Astrocyte (in vitro differentiated cells and primary cell): ENCODE data around the gene MALT1. TPM values are rescaled to one million over a fixed set of nuclear protein-coding genes. Genes with fewer than 3 reads are reported as not detected.
A peak's percentile ranks its signal among the peaks of the same experiment; 100 is the strongest.

Experiments
- DNase-seq: peaks from one replicate; pipeline ENCODE4 v3.0.0-alpha.2; 2010; ENCODE audit warnings: low read depth
- FAIRE-seq: peaks from 2 replicates; lab custom pipeline; 2011; peaks lifted over from hg19 to GRCh38; lab: Jason Lieb, UNC
- H2AFZ ChIP-seq: 2 replicates; pipeline ENCODE4 v1.6.0; 2012; ENCODE audit warnings: low read depth, low read length, inconsistent platforms
- H3K27ac ChIP-seq: 2 replicates; pipeline ENCODE4 v1.5.1; 2011; ENCODE audit warnings: low read depth, low read length, inconsistent platforms
- H3K27me3 ChIP-seq: 2 replicates; pipeline ENCODE4 v1.6.0; 2011; ENCODE audit warnings: low read length, inconsistent platforms; ENCODE audit not compliant: insufficient read depth
- H3K36me3 ChIP-seq: 2 replicates; pipeline ENCODE4 v1.5.1; 2011; ENCODE audit warnings: low read length, inconsistent platforms; ENCODE audit not compliant: insufficient read depth
- H3K4me1 ChIP-seq: 2 replicates; pipeline ENCODE4 v1.5.1; 2011; ENCODE audit warnings: low read length, inconsistent platforms; ENCODE audit not compliant: insufficient read depth
- H3K4me2 ChIP-seq: 2 replicates; pipeline ENCODE4 v1.6.0; 2012; ENCODE audit warnings: low read length, inconsistent platforms
- H3K4me3 ChIP-seq: 2 replicates; pipeline ENCODE4 v1.5.1; 2011; ENCODE audit warnings: low read depth, mild to moderate bottlenecking, low read length, inconsistent platforms; ENCODE audit not compliant: insufficient read depth
- H3K79me2 ChIP-seq: 2 replicates; pipeline ENCODE4 v1.6.0; 2012; ENCODE audit warnings: mild to moderate bottlenecking, low read length, inconsistent platforms; ENCODE audit not compliant: insufficient read depth
- H3K9ac ChIP-seq: 2 replicates; pipeline ENCODE4 v1.6.0; 2012; ENCODE audit warnings: mild to moderate bottlenecking, low read length, inconsistent platforms
- H3K9me3 ChIP-seq: 2 replicates; pipeline ENCODE4 v1.5.1; 2012; ENCODE audit warnings: low read depth, mild to moderate bottlenecking, low read length, inconsistent platforms; ENCODE audit not compliant: insufficient read depth
- H4K20me1 ChIP-seq: 2 replicates; pipeline ENCODE4 v1.6.0; 2012; ENCODE audit warnings: low read length, inconsistent platforms; ENCODE audit not compliant: insufficient read depth
- H3K27ac Mint-ChIP-seq: one replicate; pipeline ENCODE4 v1.8.0; 2021; ENCODE audit warnings: mild to moderate bottlenecking, mixed read lengths; ENCODE audit not compliant: unreplicated experiment
- H3K27me3 Mint-ChIP-seq: one replicate; pipeline ENCODE4 v1.8.0; 2021; ENCODE audit warnings: low read depth, mixed read lengths; ENCODE audit not compliant: unreplicated experiment
- H3K36me3 Mint-ChIP-seq: one replicate; pipeline ENCODE4 v1.8.0; 2021; ENCODE audit warnings: low read depth, mixed read lengths; ENCODE audit not compliant: unreplicated experiment
- H3K4me1 Mint-ChIP-seq: one replicate; pipeline ENCODE4 v1.8.0; 2021; ENCODE audit warnings: low read depth, mixed read lengths; ENCODE audit not compliant: unreplicated experiment
- H3K4me3 Mint-ChIP-seq: one replicate; pipeline ENCODE4 v1.8.0; 2021; ENCODE audit warnings: mild to moderate bottlenecking, moderate library complexity, mixed read lengths; ENCODE audit not compliant: unreplicated experiment
- H3K9me3 Mint-ChIP-seq: one replicate; pipeline ENCODE4 v1.8.0; 2021; ENCODE audit warnings: mild to moderate bottlenecking, mixed read lengths; ENCODE audit not compliant: unreplicated experiment
- EZH2 ChIP-seq: IDR thresholded peaks from 2 replicates; pipeline ENCODE4 v1.6.1; 2012; ENCODE audit warnings: mild to moderate bottlenecking, low read length, inconsistent platforms; ENCODE audit not compliant: insufficient read depth
- total RNA-seq: library from RNA; stranded (reverse); gene quantifications from 2 replicates; pipeline ENCODE4 v1.2.1, GENCODE V29; 2021
- TF ChIP-seq, protein P1 (sequence below): IDR thresholded peaks from 2 replicates; pipeline ENCODE4 v1.5.1; 2011; ENCODE audit warnings: low read depth, mild to moderate bottlenecking, inconsistent platforms, low read length, moderate library complexity; ENCODE audit not compliant: insufficient read depth

Gene MALT1
- total RNA-seq, 1 donor from 2014 or later: 40.3 TPM

- TF ChIP-seq, protein P1, sequence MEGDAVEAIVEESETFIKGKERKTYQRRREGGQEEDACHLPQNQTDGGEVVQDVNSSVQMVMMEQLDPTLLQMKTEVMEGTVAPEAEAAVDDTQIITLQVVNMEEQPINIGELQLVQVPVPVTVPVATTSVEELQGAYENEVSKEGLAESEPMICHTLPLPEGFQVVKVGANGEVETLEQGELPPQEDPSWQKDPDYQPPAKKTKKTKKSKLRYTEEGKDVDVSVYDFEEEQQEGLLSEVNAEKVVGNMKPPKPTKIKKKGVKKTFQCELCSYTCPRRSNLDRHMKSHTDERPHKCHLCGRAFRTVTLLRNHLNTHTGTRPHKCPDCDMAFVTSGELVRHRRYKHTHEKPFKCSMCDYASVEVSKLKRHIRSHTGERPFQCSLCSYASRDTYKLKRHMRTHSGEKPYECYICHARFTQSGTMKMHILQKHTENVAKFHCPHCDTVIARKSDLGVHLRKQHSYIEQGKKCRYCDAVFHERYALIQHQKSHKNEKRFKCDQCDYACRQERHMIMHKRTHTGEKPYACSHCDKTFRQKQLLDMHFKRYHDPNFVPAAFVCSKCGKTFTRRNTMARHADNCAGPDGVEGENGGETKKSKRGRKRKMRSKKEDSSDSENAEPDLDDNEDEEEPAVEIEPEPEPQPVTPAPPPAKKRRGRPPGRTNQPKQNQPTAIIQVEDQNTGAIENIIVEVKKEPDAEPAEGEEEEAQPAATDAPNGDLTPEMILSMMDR: peak; percentile 80
- TF ChIP-seq EZH2: no peak
- Histone ChIP-seq H3K27me3 (no peaks in the 10 kb centered on the region), H3K27ac (no peak overlapping the region), H3K79me2 (no peaks in the 10 kb centered on the region), H2AFZ (no peak overlapping the region), H3K36me3 (no peaks in the 10 kb centered on the region), H3K4me1 (peaks cover 21% of the 10 kb centered on the region), H3K4me3 (no peak overlapping the region), H3K4me2 (no peak overlapping the region), H4K20me1 (no peaks in the 10 kb centered on the region), H3K9ac (no peak overlapping the region), H3K9me3 (no peaks in the 10 kb centered on the region)
- Mint-ChIP-seq H3K36me3 (no peaks in the 10 kb centered on the region), H3K9me3 (no peaks in the 10 kb centered on the region), H3K27me3 (no peaks in the 10 kb centered on the region), H3K4me1 (peaks cover 22% of the 10 kb centered on the region), H3K27ac (peak overlapping the region; percentile 56), H3K4me3 (no peak overlapping the region)
- DNase-seq: peak; percentile 68
- FAIRE-seq: peak; percentile 98
These were observed 110.4 kb downstream of the MALT1 start for GRCh38 chr18:58781627-58782194.

DNA sequence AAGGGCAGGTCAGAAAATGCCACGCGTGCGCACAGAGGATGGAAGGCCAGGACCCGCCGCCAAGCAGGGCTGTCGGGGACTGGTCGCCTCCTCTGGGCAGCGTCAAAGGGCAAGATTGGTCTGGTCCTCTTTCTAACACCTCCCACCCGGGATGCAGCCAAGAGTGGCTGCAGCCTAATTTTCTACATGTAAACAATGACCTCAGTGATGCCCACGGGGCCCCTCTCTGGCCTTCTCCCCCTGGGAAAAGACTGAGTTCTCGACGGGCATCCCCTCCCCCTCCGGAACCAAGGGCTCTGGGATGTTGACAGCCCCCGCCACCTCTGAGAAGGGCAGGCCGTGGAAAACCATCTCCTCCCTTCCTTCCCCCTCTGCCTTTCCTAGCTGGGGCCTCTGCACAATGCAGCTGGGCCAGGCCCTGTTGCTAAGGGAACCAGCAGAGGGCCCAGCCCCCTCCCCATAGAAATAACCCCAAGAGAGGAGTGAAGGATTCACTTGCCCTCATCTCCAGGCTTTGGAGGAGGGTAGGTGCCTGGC, 113.4 kb downstream of the MALT1 start:
- peaks cover 32% of the 10 kb centered on the region for H3K4me1 ChIP-seq
- H4K20me1 ChIP-seq: no peaks in the 10 kb centered on the region
- Mint-ChIP-seq H3K4me1 (peaks cover 39% of the 10 kb centered on the region), H3K27me3 (no peaks in the 10 kb centered on the region), H3K4me3 (peak overlapping the region; percentile 63), H3K36me3 (no peaks in the 10 kb centered on the region), H3K27ac (peak overlapping the region; percentile 98), H3K9me3 (no peaks in the 10 kb centered on the region)
- peak; percentile 31 for DNase-seq
- TF ChIP-seq, protein P1: no peak
- TF ChIP-seq EZH2: no peak
- H2AFZ ChIP-seq: peak overlapping the region; percentile 50
- H3K27me3 ChIP-seq: no peaks in the 10 kb centered on the region
- H3K9me3 ChIP-seq: no peaks in the 10 kb centered on the region
- FAIRE-seq: no peak
- no peaks in the 10 kb centered on the region for H3K79me2 ChIP-seq
- H3K9ac ChIP-seq: peak overlapping the region; percentile 62
- H3K27ac ChIP-seq: peak overlapping the region; percentile 93
- no peak overlapping the region for H3K4me3 ChIP-seq
- peak overlapping the region; percentile 55 for H3K4me2 ChIP-seq
- no peaks in the 10 kb centered on the region for H3K36me3 ChIP-seq
